ENCODE results near the gene ERMN.

Gene ERMN

GRCh38 chr2:157283468-157283867 lies 42.2 kb downstream of the ERMN start:
- TF ChIP-seq, protein P1, sequence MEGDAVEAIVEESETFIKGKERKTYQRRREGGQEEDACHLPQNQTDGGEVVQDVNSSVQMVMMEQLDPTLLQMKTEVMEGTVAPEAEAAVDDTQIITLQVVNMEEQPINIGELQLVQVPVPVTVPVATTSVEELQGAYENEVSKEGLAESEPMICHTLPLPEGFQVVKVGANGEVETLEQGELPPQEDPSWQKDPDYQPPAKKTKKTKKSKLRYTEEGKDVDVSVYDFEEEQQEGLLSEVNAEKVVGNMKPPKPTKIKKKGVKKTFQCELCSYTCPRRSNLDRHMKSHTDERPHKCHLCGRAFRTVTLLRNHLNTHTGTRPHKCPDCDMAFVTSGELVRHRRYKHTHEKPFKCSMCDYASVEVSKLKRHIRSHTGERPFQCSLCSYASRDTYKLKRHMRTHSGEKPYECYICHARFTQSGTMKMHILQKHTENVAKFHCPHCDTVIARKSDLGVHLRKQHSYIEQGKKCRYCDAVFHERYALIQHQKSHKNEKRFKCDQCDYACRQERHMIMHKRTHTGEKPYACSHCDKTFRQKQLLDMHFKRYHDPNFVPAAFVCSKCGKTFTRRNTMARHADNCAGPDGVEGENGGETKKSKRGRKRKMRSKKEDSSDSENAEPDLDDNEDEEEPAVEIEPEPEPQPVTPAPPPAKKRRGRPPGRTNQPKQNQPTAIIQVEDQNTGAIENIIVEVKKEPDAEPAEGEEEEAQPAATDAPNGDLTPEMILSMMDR (IDR thresholded peaks at IDR 0.05) = no peak

GRCh38 chr2:157281316-157281715 lies 44.3 kb downstream of the ERMN start:
- TF ChIP-seq, protein P1 (IDR thresholded peaks at IDR 0.05) = no peak

- TF ChIP-seq, protein P1 (IDR thresholded peaks at IDR 0.05) = no peak
Observed at GRCh38 chr2:157271590-157272203, 53.9 kb downstream of the ERMN start.

- TF ChIP-seq, protein P1 (IDR thresholded peaks at IDR 0.05) = no peak
Observed at GRCh38 chr2:157269922-157270321, 55.7 kb downstream of the ERMN start.

DNA sequence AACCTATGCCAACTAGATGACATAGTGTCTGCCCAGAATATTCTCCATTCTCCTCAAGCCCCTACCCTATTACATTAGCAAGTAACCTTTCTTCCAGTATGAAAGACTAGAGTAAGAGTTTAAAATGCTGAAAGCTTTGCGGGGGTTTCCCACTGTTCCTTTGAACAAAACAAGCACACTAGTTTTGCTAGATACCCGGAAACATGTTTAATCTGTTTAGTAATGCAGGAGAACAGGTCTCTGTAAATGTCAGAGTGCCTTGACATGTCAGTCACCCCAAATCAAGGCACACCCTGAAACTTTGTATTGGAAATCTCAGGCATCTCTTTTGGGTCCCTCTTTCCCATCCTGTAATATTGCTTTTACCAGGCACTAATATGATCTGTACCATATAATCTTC lies 56.6 kb downstream of the ERMN start:
- TF ChIP-seq, protein P1 (IDR thresholded peaks at IDR 0.05) = no peak

Data from LNCAP (cell line).